ENCODE data around the gene EIF1AX. TPM values are rescaled to one million over a fixed set of nuclear protein-coding genes. Genes with fewer than 3 reads are reported as not detected.

Gene EIF1AX
- total RNA-seq, 1 experiment from 2014 or later = 67.6 TPM

- no peak overlapping the region for H3K4me3 ChIP-seq (ENCODE audit: low read depth in 2 of 2, low read length in 2 of 2)
- no peaks in the 10 kb centered on the region; the same call in none of the 2 replicates for H3K36me3 ChIP-seq (ENCODE audit: control insufficient read depth, insufficient read depth, low read length)
- H3K27ac ChIP-seq (ENCODE audit: low read length) = no peak overlapping the region
- ChIA-PET POLR2A (no interaction called here), CTCF (no interaction called here)
- intact Hi-C loops (cut with micrococcal nuclease; ENCODE audit: unreplicated experiment) (no loop called here), in situ Hi-C loops (cut with HindIII; ENCODE audit: low pct_unique_long_range_greater_than_20kb, low sequenced_read_pairs) (no loop called here)
- no peak for ATAC-seq
- no peaks in the 10 kb centered on the region for H3K4me1 ChIP-seq (ENCODE audit: control insufficient read depth, insufficient read depth, low read length)
- TF ChIP-seq POLR2AphosphoS5 (IDR thresholded peaks at IDR 0.05; ENCODE audit: low read depth, low read length) = no peak
- TF ChIP-seq REST (IDR thresholded peaks at IDR 0.05; ENCODE audit: insufficient read depth in 1 of 2, low read depth in 2 of 2, low read length in 1 of 2) = no peak
- TF ChIP-seq, protein P1, sequence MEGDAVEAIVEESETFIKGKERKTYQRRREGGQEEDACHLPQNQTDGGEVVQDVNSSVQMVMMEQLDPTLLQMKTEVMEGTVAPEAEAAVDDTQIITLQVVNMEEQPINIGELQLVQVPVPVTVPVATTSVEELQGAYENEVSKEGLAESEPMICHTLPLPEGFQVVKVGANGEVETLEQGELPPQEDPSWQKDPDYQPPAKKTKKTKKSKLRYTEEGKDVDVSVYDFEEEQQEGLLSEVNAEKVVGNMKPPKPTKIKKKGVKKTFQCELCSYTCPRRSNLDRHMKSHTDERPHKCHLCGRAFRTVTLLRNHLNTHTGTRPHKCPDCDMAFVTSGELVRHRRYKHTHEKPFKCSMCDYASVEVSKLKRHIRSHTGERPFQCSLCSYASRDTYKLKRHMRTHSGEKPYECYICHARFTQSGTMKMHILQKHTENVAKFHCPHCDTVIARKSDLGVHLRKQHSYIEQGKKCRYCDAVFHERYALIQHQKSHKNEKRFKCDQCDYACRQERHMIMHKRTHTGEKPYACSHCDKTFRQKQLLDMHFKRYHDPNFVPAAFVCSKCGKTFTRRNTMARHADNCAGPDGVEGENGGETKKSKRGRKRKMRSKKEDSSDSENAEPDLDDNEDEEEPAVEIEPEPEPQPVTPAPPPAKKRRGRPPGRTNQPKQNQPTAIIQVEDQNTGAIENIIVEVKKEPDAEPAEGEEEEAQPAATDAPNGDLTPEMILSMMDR (IDR thresholded peaks at IDR 0.05) = no peak
- TF ChIP-seq TCF7L2 (IDR thresholded peaks at IDR 0.05; ENCODE audit: low read depth, low read length) = no peak
- TF ChIP-seq SIN3A (IDR thresholded peaks at IDR 0.05; ENCODE audit: borderline replicate concordance, insufficient read depth, low read depth, low read length) = no peak
- H3K27me3 ChIP-seq (ENCODE audit: control insufficient read depth, insufficient read depth, low read length) = no peaks in the 10 kb centered on the region
- H3K9me3 ChIP-seq (ENCODE audit: control insufficient read depth, insufficient read depth, low read depth, low read length) = no peaks in the 10 kb centered on the region
- DNase-seq (ENCODE audit: low read depth, low spot score) = no peak
- no TSS peak for BruUV-seq (replicated peaks)
Observed at GRCh38 chrX:20124964-20125363, 16.7 kb downstream of the EIF1AX start.

DNA sequence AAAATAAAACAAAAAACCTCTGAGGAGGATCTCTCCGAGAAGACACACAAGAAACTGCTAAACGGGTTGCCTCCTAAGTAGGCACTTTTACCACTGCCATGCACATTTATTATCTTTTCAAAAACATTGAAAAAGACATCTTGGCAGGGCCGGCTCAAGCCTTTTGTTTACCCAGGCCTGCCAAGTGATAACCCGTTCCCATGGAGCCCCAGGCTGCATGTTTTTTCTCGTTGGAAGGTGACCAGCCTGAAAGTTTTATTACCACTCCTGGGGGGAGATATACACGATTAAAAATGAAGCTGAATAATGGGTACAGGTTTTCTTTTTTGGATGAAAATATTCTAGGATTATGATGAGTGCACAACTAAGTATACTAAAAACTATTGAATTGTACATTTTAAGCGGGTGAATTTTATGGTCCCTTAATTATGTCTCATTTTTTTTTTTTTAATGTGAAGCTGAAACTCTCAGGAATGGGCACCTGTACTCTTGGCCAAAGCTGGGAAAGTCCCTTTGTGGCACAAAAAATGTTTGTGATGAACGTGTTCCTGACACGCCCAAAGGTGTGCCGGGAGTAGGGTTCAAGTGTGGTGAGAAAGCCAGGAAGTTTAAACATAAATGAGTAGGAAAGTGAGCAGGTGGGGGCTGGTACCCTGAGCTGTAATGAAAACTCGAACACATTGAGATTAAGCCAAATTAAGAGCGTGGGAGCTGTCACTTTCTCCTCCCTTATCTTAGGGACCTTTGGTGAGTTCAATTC is 23.4 kb downstream of the EIF1AX start:
- no peaks in the 10 kb centered on the region for H3K27me3 ChIP-seq (ENCODE audit: control insufficient read depth, insufficient read depth, low read length)
- TF ChIP-seq REST (IDR thresholded peaks at IDR 0.05; ENCODE audit: insufficient read depth in 1 of 2, low read depth in 2 of 2, low read length in 1 of 2) = no peak
- no peak for TF ChIP-seq SIN3A (IDR thresholded peaks at IDR 0.05; ENCODE audit: borderline replicate concordance, insufficient read depth, low read depth, low read length)
- no peak for TF ChIP-seq POLR2AphosphoS5 (IDR thresholded peaks at IDR 0.05; ENCODE audit: low read depth, low read length)
- no peak for TF ChIP-seq TCF7L2 (IDR thresholded peaks at IDR 0.05; ENCODE audit: low read depth, low read length)
- TF ChIP-seq, protein P1 (IDR thresholded peaks at IDR 0.05) = no peak
- POLR2A ChIA-PET = no interaction called here
- H3K27ac ChIP-seq (ENCODE audit: low read length) = no peak overlapping the region
- H3K9me3 ChIP-seq (ENCODE audit: control insufficient read depth, insufficient read depth, low read depth, low read length) = no peaks in the 10 kb centered on the region
- H3K4me1 ChIP-seq (ENCODE audit: control insufficient read depth, insufficient read depth, low read length) = no peaks in the 10 kb centered on the region
- DNase-seq (ENCODE audit: low read depth, low spot score) (no peak), ATAC-seq (no peak)
- H3K36me3 ChIP-seq (ENCODE audit: control insufficient read depth, insufficient read depth, low read length) = no peaks in the 10 kb centered on the region
- no peak overlapping the region for H3K4me3 ChIP-seq (ENCODE audit: low read depth in 2 of 2, low read length in 2 of 2)
- intact Hi-C loops (cut with micrococcal nuclease; ENCODE audit: unreplicated experiment) (no loop called here), in situ Hi-C loops (cut with HindIII; ENCODE audit: low pct_unique_long_range_greater_than_20kb, low sequenced_read_pairs) (no loop called here)
- BruUV-seq (replicated peaks) = no TSS peak
- CTCF ChIA-PET = no interaction called here

All from Panc1 (cell line).